ENCODE results near the gene ARMC7.

DNA sequence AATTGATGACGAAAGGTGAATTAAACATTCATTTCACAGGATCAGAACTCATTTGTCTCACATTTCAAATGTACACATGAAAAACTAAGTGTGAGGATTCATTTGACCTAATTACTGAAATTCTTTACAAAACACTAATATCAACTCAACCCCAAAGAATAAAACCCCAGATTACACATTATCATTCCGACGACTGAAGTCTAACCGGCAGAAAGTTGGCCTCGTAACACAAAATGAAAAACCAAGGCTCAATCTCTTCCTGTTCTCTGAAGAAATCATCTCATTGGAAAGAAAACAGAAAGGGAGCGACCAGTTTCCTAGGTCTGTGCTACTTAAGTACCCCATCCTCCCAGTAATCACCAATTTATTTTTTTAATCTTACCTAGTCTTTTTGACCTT lies 42.8 kb downstream of the ARMC7 start:
- TF ChIP-seq, protein P1, sequence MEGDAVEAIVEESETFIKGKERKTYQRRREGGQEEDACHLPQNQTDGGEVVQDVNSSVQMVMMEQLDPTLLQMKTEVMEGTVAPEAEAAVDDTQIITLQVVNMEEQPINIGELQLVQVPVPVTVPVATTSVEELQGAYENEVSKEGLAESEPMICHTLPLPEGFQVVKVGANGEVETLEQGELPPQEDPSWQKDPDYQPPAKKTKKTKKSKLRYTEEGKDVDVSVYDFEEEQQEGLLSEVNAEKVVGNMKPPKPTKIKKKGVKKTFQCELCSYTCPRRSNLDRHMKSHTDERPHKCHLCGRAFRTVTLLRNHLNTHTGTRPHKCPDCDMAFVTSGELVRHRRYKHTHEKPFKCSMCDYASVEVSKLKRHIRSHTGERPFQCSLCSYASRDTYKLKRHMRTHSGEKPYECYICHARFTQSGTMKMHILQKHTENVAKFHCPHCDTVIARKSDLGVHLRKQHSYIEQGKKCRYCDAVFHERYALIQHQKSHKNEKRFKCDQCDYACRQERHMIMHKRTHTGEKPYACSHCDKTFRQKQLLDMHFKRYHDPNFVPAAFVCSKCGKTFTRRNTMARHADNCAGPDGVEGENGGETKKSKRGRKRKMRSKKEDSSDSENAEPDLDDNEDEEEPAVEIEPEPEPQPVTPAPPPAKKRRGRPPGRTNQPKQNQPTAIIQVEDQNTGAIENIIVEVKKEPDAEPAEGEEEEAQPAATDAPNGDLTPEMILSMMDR (conservative IDR thresholded peaks at IDR 0.05; ENCODE audit: low read length): no peak
- TF ChIP-seq EZH2phosphoT487 (IDR thresholded peaks at IDR 0.05; ENCODE audit: borderline replicate concordance): no peak
